H9 (cell line): ENCODE measurements around the gene PFDN5. TPM values are rescaled to one million over a fixed set of nuclear protein-coding genes. Genes with fewer than 3 reads are reported as not detected.

Experiments used
- DNase-seq: peaks from one replicate; pipeline ENCODE4 v3.0.0-alpha.2; 2017
- H2AFZ ChIP-seq: one replicate; pipeline ENCODE4 v1.6.1; 2013; ENCODE audit warnings: mild to moderate bottlenecking, low read length, control low read depth, moderate library complexity
- H2AK5ac ChIP-seq: 2 replicates; pipeline ENCODE4 v1.6.1; 2013; ENCODE audit warnings: low read length, control low read depth, mixed read lengths; ENCODE audit not compliant: insufficient read length
- H2BK120ac ChIP-seq: one replicate; pipeline ENCODE4 v1.6.1; 2013; ENCODE audit warnings: low read depth, mild to moderate bottlenecking, low read length, control low read depth, inconsistent platforms; ENCODE audit not compliant: poor library complexity, severe bottlenecking
- H2BK12ac ChIP-seq: 2 replicates; pipeline ENCODE4 v1.6.1; 2013; ENCODE audit warnings: low read length, control low read depth, mixed read lengths, low read depth; ENCODE audit not compliant: insufficient read length
- H2BK15ac ChIP-seq: 2 replicates; pipeline ENCODE4 v1.6.1; 2013; ENCODE audit warnings: low read depth, low read length, control low read depth
- H2BK20ac ChIP-seq: one replicate; pipeline ENCODE4 v1.6.1; 2013; ENCODE audit warnings: low read depth, mild to moderate bottlenecking, low read length, control low read depth, inconsistent platforms; ENCODE audit not compliant: poor library complexity, severe bottlenecking
- H2BK5ac ChIP-seq: 2 replicates; pipeline ENCODE4 v1.6.1; 2013; ENCODE audit warnings: low read length, control low read depth, mixed read lengths; ENCODE audit not compliant: insufficient read length
- H3K14ac ChIP-seq: 2 replicates; pipeline ENCODE4 v1.6.1; 2013; ENCODE audit warnings: low read length, control low read depth; ENCODE audit not compliant: insufficient read depth
- H3K18ac ChIP-seq: 2 replicates; pipeline ENCODE4 v1.6.1; 2013; ENCODE audit warnings: low read depth, mild to moderate bottlenecking, mixed read lengths, low read length, control low read depth; ENCODE audit not compliant: insufficient read length
- H3K23ac ChIP-seq: 2 replicates; pipeline ENCODE4 v1.6.1; 2013; ENCODE audit warnings: low read length, control low read depth, mixed read lengths, low read depth; ENCODE audit not compliant: insufficient read length
- H3K23me2 ChIP-seq: 2 replicates; pipeline ENCODE4 v1.6.1; 2013; ENCODE audit warnings: low read depth, mild to moderate bottlenecking, mixed read lengths, low read length, control low read depth; ENCODE audit not compliant: insufficient read length, poor library complexity, severe bottlenecking
- H3K27ac ChIP-seq: 2 replicates; pipeline ENCODE4 v1.5.1; 2013; ENCODE audit warnings: low read length, control low read depth, mixed read lengths, low read depth; ENCODE audit not compliant: insufficient read length
- H3K27me3 ChIP-seq: 2 replicates; pipeline ENCODE4 v1.6.1; 2013; ENCODE audit warnings: low read length, control low read depth, inconsistent platforms; ENCODE audit not compliant: insufficient read depth
- H3K4ac ChIP-seq: 2 replicates; pipeline ENCODE4 v1.6.1; 2013; ENCODE audit warnings: low read depth, mild to moderate bottlenecking, control low read depth, inconsistent platforms, low read length, moderate library complexity
- H3K4me1 ChIP-seq: 2 replicates; pipeline ENCODE4 v1.6.1; 2013; ENCODE audit warnings: low read length, control low read depth, inconsistent platforms; ENCODE audit not compliant: insufficient read depth
- H3K4me2 ChIP-seq: 2 replicates; pipeline ENCODE4 v1.6.1; 2013; ENCODE audit warnings: low read length, control low read depth, mixed read lengths; ENCODE audit not compliant: insufficient read length, insufficient read depth
- H3K56ac ChIP-seq: 2 replicates; pipeline ENCODE4 v1.6.1; 2013; ENCODE audit warnings: low read depth, mild to moderate bottlenecking, mixed read lengths, low read length, control low read depth; ENCODE audit not compliant: insufficient read length
- H3K79me1 ChIP-seq: 2 replicates; pipeline ENCODE4 v1.6.1; 2013; ENCODE audit warnings: low read depth, mild to moderate bottlenecking, moderate library complexity, low read length, control low read depth, inconsistent platforms; ENCODE audit not compliant: insufficient read depth, poor library complexity, severe bottlenecking
- H3K79me2 ChIP-seq: 2 replicates; pipeline ENCODE4 v1.6.1; 2013; ENCODE audit warnings: low read length, control low read depth, inconsistent platforms; ENCODE audit not compliant: insufficient read depth
- H3K9ac ChIP-seq: 2 replicates; pipeline ENCODE4 v1.6.1; 2013; ENCODE audit warnings: low read length, control low read depth, mixed read lengths; ENCODE audit not compliant: insufficient read length; ENCODE audit errors: extremely low read depth
- H3K9me3 ChIP-seq: one replicate; pipeline ENCODE4 v1.6.1; 2013; ENCODE audit warnings: low read depth, low read length, inconsistent platforms; ENCODE audit not compliant: control insufficient read depth
- H3T11ph ChIP-seq: one replicate; pipeline ENCODE4 v1.6.1; 2013; ENCODE audit warnings: mild to moderate bottlenecking, low read length, control low read depth, inconsistent platforms
- H4K20me1 ChIP-seq: one replicate; pipeline ENCODE4 v1.6.1; 2013; ENCODE audit not compliant: control insufficient read depth, insufficient read length, insufficient read depth
- H4K5ac ChIP-seq: 2 replicates; pipeline ENCODE4 v1.6.1; 2013; ENCODE audit warnings: low read depth, mild to moderate bottlenecking, mixed read lengths, low read length, control low read depth; ENCODE audit not compliant: insufficient read length
- H4K8ac ChIP-seq: replicated peaks from 2 replicates; pipeline ENCODE4 v1.6.1; 2013; ENCODE audit warnings: low read length, control low read depth, mixed read lengths, low read depth; ENCODE audit not compliant: insufficient read length
- H4K91ac ChIP-seq: 2 replicates; pipeline ENCODE4 v1.6.1; 2013; ENCODE audit warnings: low read depth, mild to moderate bottlenecking, moderate library complexity, mixed read lengths, low read length, control low read depth; ENCODE audit not compliant: insufficient read length
- H3K27ac Mint-ChIP-seq, 3 experiments: 2 replicates in 2 of 3; 3 replicates in 1 of 3; pipeline ENCODE4 v1.8.0; 2020 to 2021; ENCODE audit warnings: mixed read lengths in 3 of 3, mild to moderate bottlenecking in 1 of 3, moderate library complexity in 1 of 3
- H3K27me3 Mint-ChIP-seq: 2 replicates; pipeline ENCODE4 v1.8.0; 2021; ENCODE audit warnings: low read depth, mild to moderate bottlenecking, moderate library complexity, mixed read lengths
- H3K36me3 Mint-ChIP-seq, 3 experiments: 2 replicates in 2 of 3; 3 replicates in 1 of 3; pipeline ENCODE4 v1.8.0; 2020 to 2021; ENCODE audit warnings: low read depth in 3 of 3, mixed read lengths in 3 of 3; ENCODE audit not compliant: insufficient read depth in 1 of 3
- H3K4me1 Mint-ChIP-seq, 2 experiments: 2 replicates each; pipeline ENCODE4 v1.8.0; 2020; ENCODE audit warnings: mixed read lengths in 2 of 2
- H3K4me3 Mint-ChIP-seq, 2 experiments: 2 replicates in 1 of 2; 3 replicates in 1 of 2; pipeline ENCODE4 v1.8.0; 2020 to 2021; ENCODE audit warnings: mild to moderate bottlenecking in 2 of 2, mixed read lengths in 2 of 2, moderate library complexity in 1 of 2
- H3K9me3 Mint-ChIP-seq, 2 experiments: 2 replicates in 1 of 2; 3 replicates in 1 of 2; pipeline ENCODE4 v1.8.0; 2020; ENCODE audit warnings: mild to moderate bottlenecking in 2 of 2, mixed read lengths in 2 of 2, moderate library complexity in 1 of 2
- CTCF ChIP-seq: fragments of 200-600 bp; sonication (generic); conservative IDR thresholded peaks from 3 replicates; pipeline ENCODE4 v1.8.0; 2021; ENCODE audit warnings: antibody characterized with exemption, mild to moderate bottlenecking
- WGBS: extraction: QIAGEN DNeasy Blood & Tissue Kit; methylation state at CpG from one replicate; pipeline ENCODE4 v1.1.7; 2013; ENCODE audit warnings: missing lambda C conversion rate, low lambda C conversion rate, mixed read lengths; ENCODE audit not compliant: insufficient read length; ENCODE audit errors: extremely low coverage; 5-methylcytosine and 5-hydroxymethylcytosine counted together
- total RNA-seq: library from RNA; stranded (reverse); gene quantifications from 2 replicates; pipeline ENCODE4 v1.2.1, GENCODE V29; 2021

The PFDN5 gene
- total RNA-seq, 1 experiment from 2014 or later = 285 TPM

GRCh38 chr12:53333845-53334244, 38.5 kb downstream of the PFDN5 start:
- Histone ChIP-seq H3K9ac (no peak overlapping the region), H3K4me2 (no peak overlapping the region), H2BK120ac (no peak overlapping the region), H3K23me2 (no peaks in the 10 kb centered on the region), H3K23ac (no peak overlapping the region), H3K18ac (no peak overlapping the region), H3K27me3 (peaks cover 5% of the 10 kb centered on the region), H3K79me1 (no peaks in the 10 kb centered on the region), H4K5ac (no peak overlapping the region), H3K9me3 (no peaks in the 10 kb centered on the region), H4K20me1 (no peaks in the 10 kb centered on the region), H3K27ac (no peak overlapping the region), H4K91ac (no peak overlapping the region), H3K4me1 (no peaks in the 10 kb centered on the region; the same call in 1 of the 2 replicates), H2BK5ac (no peak overlapping the region), H2BK15ac (no peak overlapping the region), H3T11ph (no peak overlapping the region), H2BK20ac (no peak overlapping the region), H4K8ac (no peak overlapping the region), H2AFZ (no peak overlapping the region), H3K4ac (no peak overlapping the region), H2BK12ac (no peak overlapping the region), H3K79me2 (no peaks in the 10 kb centered on the region), H2AK5ac (no peak overlapping the region), H3K56ac (no peak overlapping the region), H3K14ac (no peak overlapping the region)
- peaks cover 73% of the 10 kb centered on the region for H3K27me3 Mint-ChIP-seq
- peaks cover 18 to 27% of the 10 kb centered on the region in 2 experiments for H3K4me1 Mint-ChIP-seq
- H3K36me3 Mint-ChIP-seq = no peaks in the 10 kb centered on the region
- H3K9me3 Mint-ChIP-seq = no peaks in the 10 kb centered on the region
- no peak overlapping the region; a peak in 1 of 7 replicates for H3K27ac Mint-ChIP-seq
- H3K4me3 Mint-ChIP-seq = no peak overlapping the region; a peak in 1 of 5 replicates
- no CpG with 5 or more reads among the region's 7 CpGs for WGBS
- no peak for DNase-seq
- no peak for TF ChIP-seq CTCF
